ENCODE data around the gene PXDN.
"Not testable (repeated sequence)": the region's sequence is repeated elsewhere in the genome, so short reads cannot be mapped to it uniquely, and the experiment has no call there.

The PXDN gene

GRCh38 chr2:1772471-1773267 is 28.4 kb upstream of the PXDN start:
- Histone ChIP-seq H3K36me3 (ENCODE audit: control insufficient read depth, insufficient read depth, low read length, severe bottlenecking) (no peaks in the 10 kb centered on the region), H3K9ac (ENCODE audit: low read length) (no peak overlapping the region), H3K27me3 (replicated peaks; ENCODE audit: control insufficient read depth, insufficient read depth, low read length) (peaks cover 36% of the 10 kb centered on the region), H3K9me3 (ENCODE audit: control insufficient read depth, low read length) (no peaks in the 10 kb centered on the region), H3K4me1 (ENCODE audit: control insufficient read depth, insufficient read depth, low read length) (peaks cover 11% of the 10 kb centered on the region), H3K4me3 (ENCODE audit: low read length) (no peak overlapping the region)
- DNase-seq (ENCODE audit: low read depth) = peak; percentile 37

- Histone ChIP-seq H3K9me3 (ENCODE audit: control insufficient read depth, low read length) (no peaks in the 10 kb centered on the region), H3K9ac (ENCODE audit: low read length) (no peak overlapping the region), H3K4me1 (ENCODE audit: control insufficient read depth, insufficient read depth, low read length) (peaks cover 11% of the 10 kb centered on the region), H3K27me3 (replicated peaks; ENCODE audit: control insufficient read depth, insufficient read depth, low read length) (peaks cover 36% of the 10 kb centered on the region), H3K36me3 (ENCODE audit: control insufficient read depth, insufficient read depth, low read length, severe bottlenecking) (no peaks in the 10 kb centered on the region), H3K4me3 (ENCODE audit: low read length) (no peak overlapping the region)
- DNase-seq (ENCODE audit: low read depth) = no peak
These were observed 27.4 kb upstream of the PXDN start for GRCh38 chr2:1771626-1772280.

GRCh38 chr2:1770566-1771380 is 26.5 kb upstream of the PXDN start:
- Histone ChIP-seq H3K4me1 (ENCODE audit: control insufficient read depth, insufficient read depth, low read length) (peaks cover 11% of the 10 kb centered on the region), H3K36me3 (ENCODE audit: control insufficient read depth, insufficient read depth, low read length, severe bottlenecking) (no peaks in the 10 kb centered on the region), H3K9ac (ENCODE audit: low read length) (no peak overlapping the region), H3K4me3 (ENCODE audit: low read length) (no peak overlapping the region), H3K9me3 (ENCODE audit: control insufficient read depth, low read length) (no peaks in the 10 kb centered on the region), H3K27me3 (replicated peaks; ENCODE audit: control insufficient read depth, insufficient read depth, low read length) (peaks cover 40% of the 10 kb centered on the region)
- no peak for DNase-seq (ENCODE audit: low read depth)

GRCh38 chr2:1769703-1770422 is 25.5 kb upstream of the PXDN start:
- H3K9ac ChIP-seq (ENCODE audit: low read length) = no peak overlapping the region
- H3K27me3 ChIP-seq (replicated peaks; ENCODE audit: control insufficient read depth, insufficient read depth, low read length) = peaks cover 40% of the 10 kb centered on the region

GRCh38 chr2:1767939-1768691 is 23.8 kb upstream of the PXDN start:
- DNase-seq (ENCODE audit: low read depth) = no peak
- Histone ChIP-seq H3K4me3 (ENCODE audit: low read length) (no peak overlapping the region), H3K9ac (ENCODE audit: low read length) (no peak overlapping the region), H3K36me3 (ENCODE audit: control insufficient read depth, insufficient read depth, low read length, severe bottlenecking) (no peaks in the 10 kb centered on the region), H3K9me3 (ENCODE audit: control insufficient read depth, low read length) (no peaks in the 10 kb centered on the region), H3K27me3 (replicated peaks; ENCODE audit: control insufficient read depth, insufficient read depth, low read length) (peaks cover 33% of the 10 kb centered on the region), H3K4me1 (ENCODE audit: control insufficient read depth, insufficient read depth, low read length) (peaks cover under 1% of the 10 kb centered on the region)

More at GRCh38 chr2:1769703-1770422, 25.5 kb upstream of the PXDN start:
- peak; percentile 58 for DNase-seq (ENCODE audit: low read depth)
- H3K36me3 ChIP-seq (ENCODE audit: control insufficient read depth, insufficient read depth, low read length, severe bottlenecking) = no peaks in the 10 kb centered on the region
- no peaks in the 10 kb centered on the region for H3K9me3 ChIP-seq (ENCODE audit: control insufficient read depth, low read length)
- H3K4me1 ChIP-seq (ENCODE audit: control insufficient read depth, insufficient read depth, low read length) = peaks cover 11% of the 10 kb centered on the region
- H3K4me3 ChIP-seq (ENCODE audit: low read length) = no peak overlapping the region

- Histone ChIP-seq H3K9me3 (ENCODE audit: control insufficient read depth, low read length) (no peaks in the 10 kb centered on the region), H3K36me3 (ENCODE audit: control insufficient read depth, insufficient read depth, low read length, severe bottlenecking) (no peaks in the 10 kb centered on the region), H3K4me1 (ENCODE audit: control insufficient read depth, insufficient read depth, low read length) (no peaks in the 10 kb centered on the region), H3K27me3 (replicated peaks; ENCODE audit: control insufficient read depth, insufficient read depth, low read length) (peaks cover 27% of the 10 kb centered on the region), H3K4me3 (ENCODE audit: low read length) (no peak overlapping the region), H3K9ac (ENCODE audit: low read length) (no peak overlapping the region)
- no peak for DNase-seq (ENCODE audit: low read depth)
These were observed 22.8 kb upstream of the PXDN start for GRCh38 chr2:1766851-1767811.

GRCh38 chr2:1766425-1766824 is 22.1 kb upstream of the PXDN start:
- Histone ChIP-seq H3K9me3 (ENCODE audit: control insufficient read depth, low read length) (no peaks in the 10 kb centered on the region), H3K9ac (ENCODE audit: low read length) (no peak overlapping the region), H3K4me3 (ENCODE audit: low read length) (no peak overlapping the region), H3K27me3 (replicated peaks; ENCODE audit: control insufficient read depth, insufficient read depth, low read length) (peaks cover 27% of the 10 kb centered on the region), H3K4me1 (ENCODE audit: control insufficient read depth, insufficient read depth, low read length) (no peaks in the 10 kb centered on the region), H3K36me3 (ENCODE audit: control insufficient read depth, insufficient read depth, low read length, severe bottlenecking) (no peaks in the 10 kb centered on the region)
- DNase-seq (ENCODE audit: low read depth) = no peak

GRCh38 chr2:1765201-1765600 is 20.9 kb upstream of the PXDN start:
- not testable (repeated sequence) for H3K9me3 ChIP-seq (ENCODE audit: control insufficient read depth, low read length); DNase-seq (ENCODE audit: low read depth); H3K36me3 ChIP-seq (ENCODE audit: control insufficient read depth, insufficient read depth, low read length, severe bottlenecking); H3K4me1 ChIP-seq (ENCODE audit: control insufficient read depth, insufficient read depth, low read length); H3K4me3 ChIP-seq (ENCODE audit: low read length); H3K9ac ChIP-seq (ENCODE audit: low read length)
- peaks cover 27% of the 10 kb centered on the region for H3K27me3 ChIP-seq (replicated peaks; ENCODE audit: control insufficient read depth, insufficient read depth, low read length)

- Histone ChIP-seq H3K9ac (ENCODE audit: low read length) (no peak overlapping the region), H3K9me3 (ENCODE audit: control insufficient read depth, low read length) (peaks cover 1% of the 10 kb centered on the region), H3K36me3 (ENCODE audit: control insufficient read depth, insufficient read depth, low read length, severe bottlenecking) (no peaks in the 10 kb centered on the region), H3K27me3 (replicated peaks; ENCODE audit: control insufficient read depth, insufficient read depth, low read length) (peaks cover 22% of the 10 kb centered on the region), H3K4me1 (ENCODE audit: control insufficient read depth, insufficient read depth, low read length) (no peaks in the 10 kb centered on the region), H3K4me3 (ENCODE audit: low read length) (no peak overlapping the region)
- no peak for DNase-seq (ENCODE audit: low read depth)
These were observed 15.3 kb upstream of the PXDN start for GRCh38 chr2:1759611-1759930.
